Esophagus muscularis mucosa (tissue), 3 donors: ENCODE measurements around the gene SH2D3C.

Experiments used
- POLR2A ChIP-seq: fragments of 450-650 bp; IDR thresholded peaks from one replicate; pipeline ENCODE4 v1.6.1; 2017; ENCODE audit warnings: antibody characterized with exemption, moderate library complexity, mild to moderate bottlenecking, low read depth
- POLR2AphosphoS5 ChIP-seq, 2 donors: sonication (generic); formaldehyde crosslinking; IDR thresholded peaks; one replicate each; pipeline ENCODE4 v1.6.1; 2017; ENCODE audit warnings: antibody characterized with exemption in 2 of 2
- TF ChIP-seq, protein P1 (sequence below), 3 experiments: fragments of 200-600 bp in 2 of 3; fragments of 450-650 bp in 1 of 3; sonication (generic) in 2 of 3; IDR thresholded peaks; one replicate each; pipeline ENCODE4 v1.5.1; 2017 to 2019; ENCODE audit warnings: antibody characterized with exemption in 3 of 3, mild to moderate bottlenecking in 2 of 3, moderate library complexity in 1 of 3

DNA sequence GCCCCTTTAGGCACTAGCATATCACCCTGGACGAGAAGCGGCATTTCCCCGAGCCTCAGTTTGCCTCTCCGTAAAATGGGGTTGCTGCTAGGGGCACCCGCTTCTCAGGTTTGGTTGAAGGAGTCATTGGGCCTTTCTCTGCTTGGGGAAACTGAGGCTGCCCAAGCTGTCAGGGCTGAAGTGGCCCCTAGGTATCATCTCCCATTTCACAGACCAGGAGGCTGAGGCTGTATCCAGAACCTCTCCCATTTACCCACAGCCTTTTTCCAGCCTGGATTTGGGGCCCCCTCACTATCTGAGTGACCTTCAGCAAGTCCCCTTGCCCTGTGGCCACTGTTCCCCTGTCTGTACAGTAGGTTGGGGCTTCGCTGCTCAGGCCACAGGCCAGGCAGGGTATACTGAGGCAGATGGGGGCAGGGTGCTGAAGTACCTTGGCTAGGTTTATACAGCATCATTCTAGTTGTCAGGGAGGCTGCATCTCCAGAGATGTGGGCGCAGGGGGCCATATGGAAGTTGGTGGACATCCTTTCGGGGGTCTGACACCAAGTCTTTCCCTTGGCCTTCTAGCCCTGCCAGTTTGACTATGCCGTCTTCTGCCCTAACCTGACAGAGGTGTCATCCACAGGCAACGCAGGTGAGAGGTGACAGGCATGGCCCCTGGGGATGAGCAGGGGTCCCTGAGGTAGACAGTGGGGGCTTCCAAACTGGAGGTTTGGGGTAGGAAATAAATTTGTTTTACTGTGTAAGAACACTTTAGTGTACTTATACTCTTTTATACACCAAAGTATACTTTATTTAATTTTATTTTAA is 32.1 kb upstream of the SH2D3C start:
- TF ChIP-seq, protein P1, sequence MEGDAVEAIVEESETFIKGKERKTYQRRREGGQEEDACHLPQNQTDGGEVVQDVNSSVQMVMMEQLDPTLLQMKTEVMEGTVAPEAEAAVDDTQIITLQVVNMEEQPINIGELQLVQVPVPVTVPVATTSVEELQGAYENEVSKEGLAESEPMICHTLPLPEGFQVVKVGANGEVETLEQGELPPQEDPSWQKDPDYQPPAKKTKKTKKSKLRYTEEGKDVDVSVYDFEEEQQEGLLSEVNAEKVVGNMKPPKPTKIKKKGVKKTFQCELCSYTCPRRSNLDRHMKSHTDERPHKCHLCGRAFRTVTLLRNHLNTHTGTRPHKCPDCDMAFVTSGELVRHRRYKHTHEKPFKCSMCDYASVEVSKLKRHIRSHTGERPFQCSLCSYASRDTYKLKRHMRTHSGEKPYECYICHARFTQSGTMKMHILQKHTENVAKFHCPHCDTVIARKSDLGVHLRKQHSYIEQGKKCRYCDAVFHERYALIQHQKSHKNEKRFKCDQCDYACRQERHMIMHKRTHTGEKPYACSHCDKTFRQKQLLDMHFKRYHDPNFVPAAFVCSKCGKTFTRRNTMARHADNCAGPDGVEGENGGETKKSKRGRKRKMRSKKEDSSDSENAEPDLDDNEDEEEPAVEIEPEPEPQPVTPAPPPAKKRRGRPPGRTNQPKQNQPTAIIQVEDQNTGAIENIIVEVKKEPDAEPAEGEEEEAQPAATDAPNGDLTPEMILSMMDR (IDR thresholded peaks at IDR 0.05): no peak
- no peak for TF ChIP-seq POLR2A
- TF ChIP-seq POLR2AphosphoS5 (IDR thresholded peaks at IDR 0.05): no peak
